ENCODE data around the gene EPHB4. TPM values are rescaled to one million over a fixed set of nuclear protein-coding genes. Genes with fewer than 3 reads are reported as not detected.

Gene EPHB4
- total RNA-seq, 1 donor from 2014 or later, result 153 TPM

- TF ChIP-seq, protein P1, sequence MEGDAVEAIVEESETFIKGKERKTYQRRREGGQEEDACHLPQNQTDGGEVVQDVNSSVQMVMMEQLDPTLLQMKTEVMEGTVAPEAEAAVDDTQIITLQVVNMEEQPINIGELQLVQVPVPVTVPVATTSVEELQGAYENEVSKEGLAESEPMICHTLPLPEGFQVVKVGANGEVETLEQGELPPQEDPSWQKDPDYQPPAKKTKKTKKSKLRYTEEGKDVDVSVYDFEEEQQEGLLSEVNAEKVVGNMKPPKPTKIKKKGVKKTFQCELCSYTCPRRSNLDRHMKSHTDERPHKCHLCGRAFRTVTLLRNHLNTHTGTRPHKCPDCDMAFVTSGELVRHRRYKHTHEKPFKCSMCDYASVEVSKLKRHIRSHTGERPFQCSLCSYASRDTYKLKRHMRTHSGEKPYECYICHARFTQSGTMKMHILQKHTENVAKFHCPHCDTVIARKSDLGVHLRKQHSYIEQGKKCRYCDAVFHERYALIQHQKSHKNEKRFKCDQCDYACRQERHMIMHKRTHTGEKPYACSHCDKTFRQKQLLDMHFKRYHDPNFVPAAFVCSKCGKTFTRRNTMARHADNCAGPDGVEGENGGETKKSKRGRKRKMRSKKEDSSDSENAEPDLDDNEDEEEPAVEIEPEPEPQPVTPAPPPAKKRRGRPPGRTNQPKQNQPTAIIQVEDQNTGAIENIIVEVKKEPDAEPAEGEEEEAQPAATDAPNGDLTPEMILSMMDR (IDR thresholded peaks at IDR 0.05; ENCODE audit: insufficient read depth, low read length, severe bottlenecking), result no peak
- FAIRE-seq, result no peak
- no peaks in the 10 kb centered on the region for H3K36me3 ChIP-seq (ENCODE audit: control insufficient read depth, insufficient read depth, low read length)
- H3K27me3 ChIP-seq (ENCODE audit: control insufficient read depth, insufficient read depth, low read length), result no peaks in the 10 kb centered on the region
- H3K4me3 ChIP-seq (ENCODE audit: low read depth, low read length), result no peak overlapping the region
- DNase-seq (ENCODE audit: low read depth), result no peak
Measured at GRCh38 chr7:100840470-100841100, 13.3 kb upstream of the EPHB4 start.

GRCh38 chr7:100839361-100839760, 12.0 kb upstream of the EPHB4 start:
- no peaks in the 10 kb centered on the region for H3K27me3 ChIP-seq (ENCODE audit: control insufficient read depth, insufficient read depth, low read length)
- DNase-seq (ENCODE audit: low read depth), result no peak
- FAIRE-seq, result no peak
- H3K4me3 ChIP-seq (ENCODE audit: low read depth, low read length), result no peak overlapping the region
- TF ChIP-seq, protein P1 (IDR thresholded peaks at IDR 0.05; ENCODE audit: insufficient read depth, low read length, severe bottlenecking), result no peak
- H3K36me3 ChIP-seq (ENCODE audit: control insufficient read depth, insufficient read depth, low read length), result no peaks in the 10 kb centered on the region

DNA sequence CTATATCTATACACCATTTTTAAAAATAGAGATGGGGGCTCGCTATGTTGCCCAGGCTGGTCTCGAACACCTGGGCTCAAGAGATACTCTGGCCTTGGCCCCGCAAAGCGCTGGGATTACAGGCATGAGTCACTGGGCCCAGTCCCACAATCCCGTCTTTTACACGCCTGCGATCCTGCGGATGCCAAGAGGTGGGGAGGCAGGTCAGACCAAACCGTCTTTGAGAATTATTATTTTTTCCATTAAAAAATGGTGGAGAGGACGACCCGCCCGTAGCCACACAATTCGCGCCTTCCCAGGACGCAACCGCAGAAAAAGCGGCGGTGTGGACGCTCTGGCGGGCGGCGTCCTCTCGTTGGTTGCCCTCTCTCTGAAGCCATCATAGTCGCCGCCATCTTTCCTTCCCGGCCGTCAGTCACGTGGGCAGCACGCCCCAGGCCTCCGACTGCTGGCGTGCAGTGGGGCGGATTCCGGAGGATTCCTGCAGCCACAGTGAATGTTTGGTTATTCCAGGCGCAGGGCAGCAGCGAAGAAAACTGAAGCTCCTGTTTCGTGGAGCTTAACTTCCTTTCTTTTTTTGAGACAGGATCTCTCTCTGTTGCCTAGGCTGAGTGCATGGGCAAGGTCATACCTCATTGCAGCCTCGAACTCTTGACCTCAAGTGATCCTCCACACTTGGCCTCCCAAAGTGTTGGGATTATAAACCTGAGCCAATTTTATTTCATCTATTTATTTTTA, 9.9 kb upstream of the EPHB4 start:
- no peak for FAIRE-seq
- H3K36me3 ChIP-seq (ENCODE audit: control insufficient read depth, insufficient read depth, low read length), result no peaks in the 10 kb centered on the region
- no peaks in the 10 kb centered on the region for H3K27me3 ChIP-seq (ENCODE audit: control insufficient read depth, insufficient read depth, low read length)
- peak; percentile 72 for DNase-seq (ENCODE audit: low read depth)
- TF ChIP-seq, protein P1 (IDR thresholded peaks at IDR 0.05; ENCODE audit: insufficient read depth, low read length, severe bottlenecking), result no peak
- peak overlapping the region; percentile 24 for H3K4me3 ChIP-seq (ENCODE audit: low read depth, low read length)

DNA sequence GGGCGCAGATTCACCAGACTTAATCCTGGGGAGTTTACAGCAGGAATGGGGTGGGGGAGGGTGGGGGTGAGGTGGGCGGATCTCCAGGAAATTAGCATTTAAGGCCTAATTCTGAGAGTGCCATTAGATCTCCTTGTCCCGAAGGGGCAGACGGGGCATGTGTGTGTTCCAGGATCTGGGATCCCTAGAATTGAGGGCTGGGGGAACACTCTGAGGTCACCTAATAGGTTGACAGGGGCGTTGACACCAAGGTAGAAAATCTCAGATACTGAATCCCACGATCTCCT, 9.4 kb upstream of the EPHB4 start:
- DNase-seq (ENCODE audit: low read depth), result no peak
- H3K27me3 ChIP-seq (ENCODE audit: control insufficient read depth, insufficient read depth, low read length), result no peaks in the 10 kb centered on the region
- H3K36me3 ChIP-seq (ENCODE audit: control insufficient read depth, insufficient read depth, low read length), result no peaks in the 10 kb centered on the region
- peak overlapping the region; percentile 24 for H3K4me3 ChIP-seq (ENCODE audit: low read depth, low read length)
- TF ChIP-seq, protein P1 (IDR thresholded peaks at IDR 0.05; ENCODE audit: insufficient read depth, low read length, severe bottlenecking), result no peak
- no peak for FAIRE-seq

GRCh38 chr7:100835903-100836811, 8.8 kb upstream of the EPHB4 start:
- TF ChIP-seq, protein P1 (IDR thresholded peaks at IDR 0.05; ENCODE audit: insufficient read depth, low read length, severe bottlenecking), result no peak
- Histone ChIP-seq H3K27me3 (ENCODE audit: control insufficient read depth, insufficient read depth, low read length) (no peaks in the 10 kb centered on the region), H3K4me3 (ENCODE audit: low read depth, low read length) (no peak overlapping the region), H3K36me3 (ENCODE audit: control insufficient read depth, insufficient read depth, low read length) (no peaks in the 10 kb centered on the region)
- no peak for FAIRE-seq
- DNase-seq (ENCODE audit: low read depth), result peak; percentile 78

Measured in bronchial epithelial cell (primary cell).